ENCODE data around the gene OASL. TPM values are rescaled to one million over a fixed set of nuclear protein-coding genes. Genes with fewer than 3 reads are reported as not detected.
"Not testable (repeated sequence)": the region's sequence is repeated elsewhere in the genome, so short reads cannot be mapped to it uniquely, and the experiment has no call there.

Gene OASL
- total and polyA plus RNA-seq, 9 of the 15 experiments (the other 6 are each of a cell fraction or from before 2014, with no cell fraction given), result 0.14 TPM; not detected in 8

GRCh38 chr12:121048442-121048841, 9.4 kb upstream of the OASL start:
- DNase-seq (ENCODE audit: extremely low read depth in 1 of 4, low spot score in 3 of 4), result peak in 1 of 4 experiments; percentile 8
- ATAC-seq, result no peak
- Histone ChIP-seq H3K79me2 (ENCODE audit: control insufficient read depth, insufficient read depth, low read length) (no peaks in the 10 kb centered on the region), H3K27ac (ENCODE audit: extremely low read depth, low read depth, low read length) (no peak overlapping the region), H4K20me1 (replicated peaks; ENCODE audit: control insufficient read depth, insufficient read depth, low read length) (no peaks in the 10 kb centered on the region), H3K9ac (ENCODE audit: insufficient read depth in 1 of 2, low read depth in 2 of 2, low read length in 2 of 2) (no peak overlapping the region), H3K36me3 (ENCODE audit: control insufficient read depth, insufficient read depth, low read length) (no peaks in the 10 kb centered on the region), H3K9me1 (ENCODE audit: control insufficient read depth, insufficient read depth, low read length) (no peaks in the 10 kb centered on the region), H3K27me3 (ENCODE audit: control insufficient read depth in 2 of 2, insufficient read depth in 2 of 2, low read length in 2 of 2) (peaks cover 3 to 18% of the 10 kb centered on the region in 2 experiments; a peak in 4 of 5 replicates), H3K4me2 (ENCODE audit: insufficient read depth, low read length) (no peak overlapping the region), H3K4me3 (no peak overlapping the region), H3K4me1 (replicated peaks in 1 of 2; ENCODE audit: control insufficient read depth in 2 of 2, insufficient read depth in 2 of 2, low read length in 2 of 2) (no peaks in the 10 kb centered on the region; a peak in 2 of 5 replicates), H3K9me3 (replicated peaks; ENCODE audit: control insufficient read depth, insufficient read depth, low read depth, low read length) (no peaks in the 10 kb centered on the region), H2AFZ (ENCODE audit: low read depth, low read length) (peak overlapping the region; percentile 11; the same call in 1 of the 2 replicates)
- intact Hi-C loops (cut with micrococcal nuclease), result no loop called here
- WGBS (ENCODE audit: insufficient coverage, low coverage, missing lambda C conversion rate), result 16% methylated on average over 7 of the region's 7 CpGs
- in situ Hi-C loops (cut with MboI), result no loop called here
- ChIA-PET CTCF (ENCODE audit: low intra/inter-chr PET ratio) (no interaction called here), POLR2A (interaction anchor here (0.6 to 1.2 kb wide), 2 partner anchors 16 to 240 kb away, joined by 3 to 4 read pairs; no protein-coding TSS in a partner anchor)
- BruUV-seq (replicated peaks), result no TSS peak
- no peak for TF ChIP-seq ZNF551 (CRISPR knock-in tag; IDR thresholded peaks at IDR 0.05)
- FAIRE-seq, result no peak

- H3K4me1 ChIP-seq (replicated peaks in 1 of 2; ENCODE audit: control insufficient read depth in 2 of 2, insufficient read depth in 2 of 2, low read length in 2 of 2); POLR2A ChIA-PET; DNase-seq (ENCODE audit: extremely low read depth in 1 of 4, low spot score in 3 of 4); FAIRE-seq; BruUV-seq (replicated peaks); intact Hi-C loops (cut with micrococcal nuclease); H3K9me1 ChIP-seq (ENCODE audit: control insufficient read depth, insufficient read depth, low read length); H3K27ac ChIP-seq (ENCODE audit: extremely low read depth, low read depth, low read length); H3K9me3 ChIP-seq (replicated peaks; ENCODE audit: control insufficient read depth, insufficient read depth, low read depth, low read length); H2AFZ ChIP-seq (ENCODE audit: low read depth, low read length); H3K4me2 ChIP-seq (ENCODE audit: insufficient read depth, low read length); H3K36me3 ChIP-seq (ENCODE audit: control insufficient read depth, insufficient read depth, low read length); ATAC-seq; in situ Hi-C loops (cut with MboI); H3K4me3 ChIP-seq; H4K20me1 ChIP-seq (replicated peaks; ENCODE audit: control insufficient read depth, insufficient read depth, low read length); H3K79me2 ChIP-seq (ENCODE audit: control insufficient read depth, insufficient read depth, low read length): not testable (repeated sequence)
- Histone ChIP-seq H3K27me3 (ENCODE audit: control insufficient read depth in 2 of 2, insufficient read depth in 2 of 2, low read length in 2 of 2) (peaks cover 3 to 12% of the 10 kb centered on the region in 2 experiments; a peak in 4 of 5 replicates), H3K9ac (ENCODE audit: insufficient read depth in 1 of 2, low read depth in 2 of 2, low read length in 2 of 2) (0 out of 4 replicates have a peak overlapping the region, but pooled peaks of 1 of the 2 experiments have one; percentile 4)
- TF ChIP-seq EGR1 (conservative IDR thresholded peaks at IDR 0.05), result 0 out of 2 replicates have a peak, but pooled peaks have one; percentile 11
- CTCF ChIA-PET (ENCODE audit: low intra/inter-chr PET ratio), result interaction anchor here (0.8 kb wide), 1 partner anchor 16 kb away, joined by 3 read pairs; no protein-coding TSS in a partner anchor
- WGBS (ENCODE audit: insufficient coverage, low coverage, missing lambda C conversion rate), result 64% methylated on average over 12 of the region's 12 CpGs
Observed at GRCh38 chr12:121047400-121047799, 8.4 kb upstream of the OASL start.
